NOMO-1 treated with DMSO at 0.1 percent for 48 hours (cell line): ENCODE measurements around the gene TCAP.

Source experiments
- DNase-seq: peaks from one replicate; lab custom pipeline; 2025; ENCODE audit not compliant: unreplicated experiment; lab: John Stamatoyannopoulos, UW

The TCAP gene, protein sequence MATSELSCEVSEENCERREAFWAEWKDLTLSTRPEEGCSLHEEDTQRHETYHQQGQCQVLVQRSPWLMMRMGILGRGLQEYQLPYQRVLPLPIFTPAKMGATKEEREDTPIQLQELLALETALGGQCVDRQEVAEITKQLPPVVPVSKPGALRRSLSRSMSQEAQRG

DNA sequence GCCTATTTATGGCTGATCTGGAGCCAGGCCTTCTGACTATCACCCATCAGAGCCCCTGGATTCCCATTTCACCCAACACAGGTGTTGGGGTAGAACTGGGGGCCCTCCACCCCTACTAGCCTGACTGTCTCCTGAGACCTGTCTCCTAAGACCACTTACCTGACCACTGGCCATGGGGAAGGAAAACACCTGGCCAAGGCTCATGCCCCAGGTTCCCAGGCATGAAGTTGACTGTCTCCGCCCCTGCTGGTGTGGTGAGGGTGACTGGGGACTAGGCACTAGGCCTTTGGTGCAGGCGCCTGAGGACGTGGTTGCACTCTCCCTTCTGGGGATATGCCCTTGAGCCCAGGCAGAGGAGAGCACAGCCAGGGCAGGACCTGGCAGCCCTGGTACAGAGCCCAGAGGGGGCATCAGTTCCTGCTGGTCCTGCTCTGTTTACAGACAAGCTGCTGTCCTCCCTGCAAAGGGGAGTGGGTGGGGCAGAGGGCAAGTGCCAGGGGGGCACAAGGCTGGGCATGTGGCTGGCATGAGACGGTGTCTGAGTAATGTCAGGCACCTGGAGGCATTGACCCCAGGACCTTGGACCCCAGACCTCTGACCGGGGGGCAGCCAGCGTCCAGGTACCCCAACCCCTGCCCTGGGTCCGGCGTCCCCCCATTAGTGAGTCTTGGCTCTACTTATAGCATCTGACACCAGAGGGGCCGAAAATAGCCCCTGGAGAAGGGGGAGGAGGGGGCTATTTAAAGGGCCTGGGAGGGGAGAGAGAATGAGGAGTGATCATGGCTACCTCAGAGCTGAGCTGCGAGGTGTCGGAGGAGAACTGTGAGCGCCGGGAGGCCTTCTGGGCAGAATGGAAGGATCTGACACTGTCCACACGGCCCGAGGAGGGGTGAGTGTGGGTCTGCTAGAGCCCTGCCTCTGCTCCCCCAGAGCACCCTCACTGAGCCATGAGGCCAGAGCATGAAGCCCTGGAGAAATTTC is at the start of gene TCAP:
Gene TCAP, plus strand, starts transcription at position 769 of the 981 bp plus-strand sequence. Its CDS starts 11 bp downstream, at position 780.
- DNase-seq: no peak

DNA sequence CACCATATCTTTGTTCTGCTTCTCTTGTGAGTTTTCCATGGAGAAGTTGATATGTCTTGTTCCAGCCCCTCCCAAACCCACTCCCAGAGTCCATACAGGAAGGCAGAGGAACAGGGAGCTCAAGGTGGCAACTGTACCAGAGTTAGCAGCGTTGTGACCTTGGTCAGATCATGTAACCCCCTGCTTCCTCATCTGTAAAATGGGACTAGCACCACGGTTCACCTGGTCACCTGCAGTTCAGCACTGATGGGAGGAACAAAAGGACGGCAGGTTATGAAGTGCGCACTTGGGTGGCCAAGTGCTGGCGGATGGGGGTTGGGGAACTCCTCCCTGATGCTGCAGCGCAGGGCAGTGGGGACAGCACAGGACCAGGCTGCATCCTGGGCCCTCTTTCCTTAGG is 49.7 kb upstream of the TCAP start:
- DNase-seq: no peak

DNA sequence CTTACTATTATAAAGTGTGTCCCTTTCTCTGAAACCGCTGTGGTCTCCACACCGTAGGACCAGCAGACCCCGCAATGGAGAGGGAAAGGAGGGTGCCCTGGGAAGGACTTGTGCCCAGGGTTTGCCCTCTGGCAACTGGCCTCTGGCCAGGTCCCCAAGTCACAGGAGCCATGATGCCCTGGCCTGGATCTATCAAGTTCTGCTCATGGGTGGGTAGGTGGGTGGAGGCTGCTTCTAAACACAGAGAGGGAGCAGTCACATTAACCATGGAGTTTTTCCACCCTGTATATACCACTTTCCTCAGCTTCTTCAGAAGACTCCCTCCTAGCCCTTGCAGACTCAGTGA is 48.1 kb upstream of the TCAP start:
- DNase-seq: no peak

DNA sequence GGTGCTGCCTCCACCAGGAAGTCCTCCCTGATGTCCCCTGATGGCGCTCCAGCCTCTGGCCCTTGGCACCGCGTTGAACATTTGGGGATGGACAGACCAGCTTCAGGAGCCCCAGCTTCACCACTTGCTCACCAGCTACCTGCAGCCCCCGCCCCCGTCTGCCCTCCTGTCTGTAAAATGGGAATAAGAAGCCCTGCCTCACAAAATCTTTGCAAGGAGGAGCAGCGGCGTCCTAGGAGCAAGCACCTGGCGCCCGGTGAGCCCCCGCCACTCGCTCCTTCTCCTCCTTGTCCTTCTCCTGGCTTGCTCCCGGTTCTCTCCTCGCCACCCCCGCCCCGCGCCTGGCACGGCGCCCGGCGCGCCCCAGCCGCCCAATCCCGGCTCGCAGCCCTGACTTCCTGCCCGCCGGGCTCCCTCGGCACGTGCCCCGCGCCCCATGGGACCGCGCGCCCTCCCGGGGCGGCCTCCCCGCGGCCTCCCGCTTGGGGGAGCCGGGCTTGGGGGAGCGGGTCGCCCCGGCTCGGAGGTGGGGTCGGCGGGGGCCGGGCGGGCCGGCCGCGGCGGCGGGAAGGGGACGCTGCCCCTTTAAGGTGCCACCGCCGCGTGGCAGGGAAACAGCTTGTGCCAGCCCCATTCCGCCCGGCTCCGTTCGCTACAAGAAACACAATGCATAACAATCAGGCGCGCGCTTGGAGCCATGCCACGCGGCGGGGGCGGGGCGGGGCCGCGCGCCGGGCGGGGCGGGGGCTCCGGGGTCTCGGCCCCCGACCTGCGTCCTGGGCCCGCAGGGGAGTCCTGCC is 47.5 kb upstream of the TCAP start:
- peak; percentile 40 for DNase-seq

DNA sequence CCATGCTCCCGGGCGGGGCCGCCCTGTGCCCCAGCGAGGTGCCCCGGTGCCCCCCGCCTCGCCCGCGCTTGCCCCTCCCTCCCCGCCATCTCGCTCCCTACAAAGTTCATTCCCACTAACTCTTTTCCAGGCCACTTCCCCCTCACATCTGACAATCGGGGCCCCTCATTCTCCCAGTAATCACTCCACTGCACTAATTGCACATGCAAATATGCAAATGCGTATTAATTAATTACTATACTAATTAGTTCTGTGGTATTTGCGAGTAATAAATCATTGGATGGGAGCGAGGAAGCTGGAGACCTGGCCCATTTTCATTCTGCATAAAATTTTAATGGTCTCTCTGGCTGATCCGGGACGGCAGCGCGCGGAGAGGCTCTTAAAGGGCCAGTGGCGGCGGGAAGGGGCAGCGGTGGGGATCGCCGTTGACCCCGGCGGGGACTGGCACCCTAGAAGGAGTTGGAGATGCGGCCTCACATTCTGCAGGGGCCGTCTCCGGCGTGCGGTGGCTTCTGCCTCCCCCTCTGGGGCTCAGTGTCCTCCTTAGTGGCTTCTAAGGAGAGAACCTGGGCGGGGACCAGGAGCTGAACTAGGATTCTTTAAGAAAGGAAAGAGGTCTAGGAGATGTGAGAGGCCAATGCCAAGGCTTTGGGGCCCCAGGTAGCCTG is 46.8 kb upstream of the TCAP start:
- no peak for DNase-seq

DNA sequence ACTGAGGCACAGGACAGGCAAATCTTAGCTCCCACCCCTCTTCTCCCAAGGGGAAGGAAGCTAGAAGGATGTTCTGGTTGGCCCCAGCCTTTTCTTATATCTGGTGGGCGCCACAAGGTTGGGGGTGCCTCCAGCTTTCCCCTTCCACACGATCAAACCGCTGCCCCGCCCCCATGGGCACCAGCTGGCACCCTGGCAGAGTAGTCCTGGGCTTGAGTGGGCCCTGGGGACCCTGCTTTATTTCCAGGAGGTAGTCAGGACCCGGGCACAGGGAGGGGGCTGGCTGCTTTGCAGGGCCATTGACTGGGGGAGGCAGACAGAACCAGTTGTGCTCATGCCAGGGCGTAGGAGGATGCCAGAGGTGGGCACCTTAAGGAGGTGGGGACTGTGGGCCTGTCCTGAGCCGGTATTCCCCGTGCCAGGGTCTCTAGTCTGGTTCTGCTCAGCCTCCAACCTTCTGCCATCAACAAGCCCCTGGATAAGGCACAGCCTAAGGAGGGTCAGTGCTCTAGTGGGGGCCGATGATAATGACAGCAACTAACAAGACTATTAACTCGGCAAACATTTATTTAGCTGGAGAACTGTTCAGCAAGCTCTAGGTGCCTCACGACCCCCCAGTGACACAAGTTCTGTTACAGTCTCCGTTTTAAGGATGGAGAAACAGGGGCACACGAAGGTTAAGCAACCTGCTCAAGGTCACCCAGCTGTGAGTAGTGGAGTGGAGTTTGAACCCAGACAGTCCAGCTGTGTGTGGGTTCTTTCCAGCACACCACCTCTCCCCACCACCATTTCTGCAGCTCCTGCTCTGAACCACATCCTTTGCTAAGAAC is 46.0 kb upstream of the TCAP start:
- DNase-seq: no peak

DNA sequence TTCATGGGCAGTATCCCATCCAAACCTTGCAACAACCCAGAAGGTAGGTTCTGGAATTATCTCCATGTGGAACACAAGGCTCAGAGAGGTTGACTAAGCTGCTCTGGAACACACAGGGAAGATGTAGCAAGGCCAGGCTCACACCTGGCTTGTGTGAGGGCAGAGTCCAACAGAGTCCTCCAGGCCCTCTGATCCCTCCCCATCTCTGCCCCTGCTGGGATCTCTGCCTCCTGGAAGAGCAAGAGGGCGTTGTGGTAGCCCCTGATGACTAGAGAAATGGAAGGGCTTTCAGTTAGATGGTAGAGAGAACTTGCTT is 45.4 kb upstream of the TCAP start:
- DNase-seq: no peak

DNA sequence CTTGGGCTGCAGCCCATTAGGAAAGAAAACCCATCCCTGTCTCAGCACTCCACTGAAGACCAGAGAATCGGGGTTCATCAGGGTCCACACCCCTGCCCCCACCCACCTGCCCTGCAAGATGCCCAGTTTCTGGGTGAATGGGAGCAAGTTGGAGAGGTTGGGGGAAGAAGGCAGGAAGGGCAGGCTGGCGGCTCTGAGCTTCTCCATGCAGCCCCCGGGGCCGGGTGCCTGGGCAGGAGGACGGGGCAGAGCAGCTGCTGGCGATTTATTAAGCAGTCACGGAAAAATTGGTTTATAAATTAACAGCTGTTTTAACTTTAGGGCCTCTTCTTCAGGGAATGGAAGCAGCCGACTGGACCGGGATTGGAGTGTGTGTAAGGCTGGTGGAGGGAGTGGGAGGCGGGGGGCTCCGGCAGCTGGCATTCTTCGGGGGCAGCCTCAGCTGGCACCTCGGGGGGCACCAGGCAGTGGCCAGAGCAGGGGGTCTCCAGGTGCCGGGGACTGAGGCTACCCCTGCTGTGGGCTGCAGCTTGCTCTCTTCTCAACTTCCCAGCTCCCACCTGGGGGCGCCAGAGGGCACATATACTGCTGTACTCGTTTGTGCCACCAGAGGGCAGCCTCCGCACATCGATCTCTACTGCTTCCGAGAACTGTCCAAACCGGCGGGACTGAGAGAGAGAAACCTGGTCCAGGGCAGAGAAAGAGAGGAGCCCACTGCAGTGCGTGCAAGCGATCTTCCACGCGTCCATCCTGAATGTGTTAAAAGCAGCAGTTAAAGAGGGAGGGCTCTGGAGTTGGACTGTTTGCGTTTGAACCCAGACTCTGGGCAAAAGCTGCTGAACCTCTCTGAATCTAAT is 43.4 kb upstream of the TCAP start:
- DNase-seq: peak; percentile 79

DNA sequence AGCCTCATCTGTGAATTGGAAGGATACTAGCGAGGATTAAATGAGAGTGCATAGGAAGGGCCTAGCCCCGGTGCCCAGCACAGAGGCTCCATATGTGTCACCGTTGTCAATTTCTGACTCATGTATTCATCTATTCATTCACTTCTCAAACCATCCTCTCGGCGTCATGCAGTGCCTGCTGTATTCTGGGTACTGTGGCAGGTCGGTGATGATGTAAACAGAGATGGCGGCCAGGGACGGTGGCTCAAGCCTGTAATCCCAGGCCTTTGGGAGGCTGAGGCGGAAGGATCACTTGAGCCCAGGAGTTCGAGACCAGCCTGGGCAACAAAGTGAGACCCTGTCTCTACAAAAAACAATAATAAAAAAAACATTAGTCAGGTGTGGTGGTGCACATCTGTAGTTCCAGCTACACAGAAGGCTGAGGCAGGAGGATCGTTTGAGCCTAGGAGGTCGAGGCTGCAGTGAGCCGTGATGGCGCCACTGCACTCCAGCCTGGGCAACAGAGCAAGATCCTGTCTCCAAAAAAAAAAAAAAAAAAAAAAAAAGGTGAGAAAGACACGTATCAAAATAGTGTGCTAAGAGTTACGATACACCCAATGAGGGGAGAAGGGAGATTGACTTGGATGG is 42.7 kb upstream of the TCAP start:
- no peak for DNase-seq

DNA sequence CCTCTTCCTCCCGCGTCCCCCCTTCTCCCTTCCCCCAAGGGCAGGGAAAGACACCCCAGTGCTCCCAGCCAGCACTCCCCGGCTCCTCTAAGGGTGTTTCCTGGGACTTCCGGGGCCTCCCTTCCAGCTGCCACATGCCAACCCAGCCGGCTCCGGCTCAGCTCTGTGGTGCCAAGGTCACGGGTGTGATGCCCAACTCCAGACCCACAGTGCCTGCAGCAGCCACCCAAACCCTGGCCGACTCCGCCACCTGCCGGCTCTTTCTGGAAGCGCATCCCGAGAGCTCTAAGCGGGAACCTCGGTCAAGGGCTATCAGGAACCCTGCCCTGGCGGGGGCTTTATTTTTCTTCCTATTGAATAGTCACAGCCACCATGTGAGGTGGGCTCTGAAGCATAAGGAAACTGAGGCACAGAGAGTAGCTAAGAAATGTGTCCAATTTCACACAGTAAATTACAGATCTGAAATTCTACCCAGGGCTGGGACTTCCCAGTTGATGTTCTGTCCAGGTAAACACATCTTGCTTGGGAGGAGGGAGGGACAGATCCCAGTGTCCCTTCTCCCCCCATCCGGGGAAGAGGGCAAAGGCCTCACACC is 41.7 kb upstream of the TCAP start:
- peak; percentile 63 for DNase-seq

DNA sequence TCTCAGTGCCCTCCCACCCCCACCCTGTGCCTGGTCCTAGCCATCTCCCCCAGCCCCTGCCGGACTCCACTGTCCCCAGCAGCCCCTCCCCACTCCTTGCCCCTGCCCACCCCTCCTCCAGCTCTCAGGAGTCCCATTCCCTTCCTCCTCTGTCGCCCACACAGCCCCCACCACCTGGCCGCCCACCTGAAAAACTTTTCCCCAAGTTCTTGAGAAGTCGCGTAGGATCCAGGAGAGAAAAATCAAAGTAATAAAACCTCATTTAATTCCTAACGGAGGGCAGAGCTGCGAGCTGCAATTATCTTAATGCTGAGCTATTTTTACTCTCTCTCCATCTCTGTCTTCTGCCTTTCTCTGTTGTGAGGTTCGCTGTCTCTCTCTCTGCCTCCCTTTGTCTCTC is 40.8 kb upstream of the TCAP start:
- DNase-seq: no peak

DNA sequence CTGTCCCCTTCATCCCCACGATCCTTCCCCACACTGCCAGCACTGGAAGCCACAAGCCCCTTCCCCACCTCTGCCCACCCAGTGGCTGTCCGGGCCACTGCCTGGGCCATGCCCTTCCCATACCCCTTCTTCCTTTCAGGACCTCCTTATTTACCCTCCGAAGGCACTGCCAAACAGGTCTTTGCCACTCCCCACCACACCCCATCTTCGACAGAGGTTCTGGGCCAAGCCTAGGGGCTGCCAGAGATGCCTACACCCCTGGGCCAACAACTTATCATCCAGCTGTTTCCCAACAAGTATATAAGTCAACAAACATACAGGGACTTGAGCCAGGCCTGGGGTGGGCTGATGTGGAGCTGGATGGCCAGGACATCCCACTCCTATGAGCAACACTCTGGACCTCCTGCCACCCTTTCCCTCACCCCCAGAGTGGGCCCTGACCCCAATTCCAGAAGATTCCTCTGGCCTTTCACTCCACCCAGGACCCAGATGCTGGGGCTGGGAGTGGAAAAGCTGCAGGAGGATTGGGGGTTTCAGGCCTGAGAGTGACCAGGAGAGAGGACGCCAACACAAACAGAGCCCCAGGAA is 39.9 kb upstream of the TCAP start:
- no peak for DNase-seq

DNA sequence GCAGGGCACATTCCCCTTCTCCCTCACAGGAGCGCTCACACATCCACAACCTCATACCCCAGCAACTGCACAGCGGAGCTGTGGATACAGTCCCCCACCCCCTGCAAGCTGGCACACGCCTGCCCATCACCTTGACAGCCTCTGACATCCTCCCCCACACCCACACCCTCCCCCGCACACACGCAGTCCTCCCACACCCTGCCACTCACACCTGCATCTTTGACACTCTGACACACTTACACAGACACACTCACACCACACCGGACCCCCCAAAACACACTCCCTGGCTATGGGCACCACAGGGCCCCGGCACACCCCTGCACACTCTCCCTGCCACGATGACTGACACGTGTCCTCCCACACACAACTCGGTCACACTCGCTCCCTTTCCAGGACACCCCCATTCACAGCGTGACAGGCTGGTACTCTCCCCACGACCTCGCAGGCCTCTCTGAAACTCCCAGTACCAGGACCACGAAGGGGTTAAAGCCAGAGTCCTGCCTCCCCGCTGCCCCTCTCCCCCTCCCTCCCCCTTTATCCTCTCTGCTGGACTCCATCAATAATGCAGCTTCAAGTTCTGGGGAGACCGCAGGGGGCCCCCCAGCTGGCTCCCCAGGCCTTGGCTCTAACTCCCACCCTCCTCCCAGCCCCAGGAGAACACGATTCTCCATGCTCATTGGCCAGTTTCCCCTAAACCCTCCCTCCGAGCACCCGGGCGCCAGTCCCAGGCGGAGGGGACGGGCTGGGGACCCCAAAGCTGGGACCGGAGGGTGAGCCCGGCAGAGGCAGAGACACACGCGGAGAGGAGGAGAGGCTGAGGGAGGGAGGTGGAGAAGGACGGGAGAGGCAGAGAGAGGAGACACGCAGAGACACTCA is 38.7 kb upstream of the TCAP start, which contains the start of gene PPP1R1B:
Gene PPP1R1B, plus strand, starts transcription at position 782 of the 876 bp plus-strand sequence. CDS start 441 bp downstream, outside the sequence.
- no peak for DNase-seq

DNA sequence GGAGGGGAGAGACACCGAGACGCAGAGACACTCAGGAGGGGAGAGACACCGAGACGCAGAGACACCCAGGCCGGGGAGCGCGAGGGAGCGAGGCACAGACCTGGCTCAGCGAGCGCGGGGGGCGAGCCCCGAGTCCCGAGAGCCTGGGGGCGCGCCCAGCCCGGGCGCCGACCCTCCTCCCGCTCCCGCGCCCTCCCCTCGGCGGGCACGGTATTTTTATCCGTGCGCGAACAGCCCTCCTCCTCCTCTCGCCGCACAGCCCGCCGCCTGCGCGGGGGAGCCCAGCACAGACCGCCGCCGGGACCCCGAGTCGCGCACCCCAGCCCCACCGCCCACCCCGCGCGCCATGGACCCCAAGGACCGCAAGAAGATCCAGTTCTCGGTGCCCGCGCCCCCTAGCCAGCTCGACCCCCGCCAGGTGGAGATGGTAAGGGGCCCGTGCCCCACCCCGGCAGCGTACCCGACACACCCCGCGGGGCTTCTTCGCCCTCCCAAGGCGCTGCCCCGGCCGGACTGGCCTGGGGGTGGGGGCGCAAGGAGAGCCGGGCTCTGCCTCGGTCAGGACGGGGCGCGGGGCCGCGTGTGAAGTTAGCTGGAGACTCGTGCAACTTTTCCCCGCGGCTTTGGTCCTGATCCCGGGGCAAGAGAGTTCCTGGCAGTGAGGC is 38.0 kb upstream of the TCAP start:
- DNase-seq: no peak

DNA sequence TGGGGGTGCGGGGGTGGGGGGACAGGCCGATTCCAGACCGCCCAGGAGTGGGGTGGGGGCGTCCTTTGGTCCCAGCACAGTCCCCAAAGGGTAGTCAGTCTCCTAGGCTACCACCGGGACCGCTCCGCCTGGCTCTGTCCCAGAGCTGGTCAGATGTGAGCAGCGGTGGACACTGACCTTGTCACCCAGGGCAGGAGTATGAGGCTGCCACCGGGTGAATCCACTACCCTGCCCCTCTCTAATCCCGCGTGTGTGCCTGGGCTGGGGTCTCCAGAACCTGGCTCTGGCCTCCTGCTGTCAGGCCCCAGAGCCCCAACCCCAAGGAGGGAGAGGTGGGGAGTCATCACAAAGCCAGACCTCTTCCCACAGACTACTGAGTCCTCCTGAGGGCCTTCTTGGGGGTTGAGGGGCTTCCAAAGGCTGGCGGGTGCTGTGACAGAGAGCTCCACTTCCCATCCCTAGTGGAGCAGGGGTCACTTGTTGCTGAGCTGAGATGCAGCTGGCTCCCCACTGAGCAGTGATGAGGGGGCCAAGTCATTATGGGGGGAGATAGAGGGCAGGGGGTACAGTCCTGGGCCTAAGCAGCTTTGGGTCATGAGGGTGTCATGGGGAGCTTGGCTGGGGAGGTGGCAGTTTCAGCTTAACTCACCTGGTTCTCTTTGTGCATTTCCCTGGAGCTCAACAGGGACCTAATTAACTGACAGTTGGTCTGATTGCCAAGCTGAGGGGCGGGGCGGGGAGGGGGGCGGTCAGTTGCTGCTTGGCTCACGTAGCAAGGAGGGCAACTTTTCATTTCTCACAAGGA is 37.2 kb upstream of the TCAP start:
- no peak for DNase-seq
